GM21529 (cell line): Measurements from ENCODE around the gene OGDHL.

Experiments used
- ATAC-seq: cut with Tn5 transposase; IDR thresholded peaks from one replicate; pipeline ENCODE4 v1.9.1; 2021; ENCODE audit not compliant: unreplicated experiment

OGDHL gene

GRCh38 chr10:49691588-49691987 is 70.5 kb downstream of the OGDHL start:
- ATAC-seq, result no peak

DNA sequence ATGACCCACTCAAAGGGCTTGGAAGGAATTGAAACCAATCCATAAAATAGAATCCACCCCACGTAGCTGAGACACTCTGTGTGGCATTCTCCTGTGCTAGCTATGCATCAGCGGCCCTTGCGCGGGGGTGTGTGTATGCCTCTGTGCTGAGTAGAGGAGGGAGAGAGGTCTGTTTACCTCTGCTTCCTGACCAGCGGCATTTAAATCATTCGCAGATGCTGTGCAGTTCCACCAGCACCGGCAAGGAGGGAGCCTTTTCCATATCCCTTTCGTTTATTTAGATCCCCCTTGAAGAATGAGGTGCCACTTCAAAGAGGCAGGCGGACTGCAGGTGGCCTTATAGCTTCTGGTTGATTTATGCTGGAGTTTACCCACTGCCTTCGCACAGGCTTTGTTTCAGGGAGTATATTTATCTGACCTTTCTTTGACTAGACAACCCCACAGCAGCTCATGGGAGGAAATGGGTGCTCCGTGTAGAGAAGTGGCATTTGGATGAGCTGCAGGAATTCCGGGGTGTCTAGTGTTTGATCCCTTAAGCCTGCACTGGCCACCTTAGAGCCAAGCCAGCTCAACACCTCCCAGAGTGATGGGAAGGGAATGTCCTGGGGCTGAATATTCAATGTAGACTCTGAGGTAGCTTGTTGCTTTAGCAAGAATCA is 71.3 kb downstream of the OGDHL start:
- ATAC-seq, result no peak

GRCh38 chr10:49689882-49690510 is 72.1 kb downstream of the OGDHL start:
- no peak for ATAC-seq

GRCh38 chr10:49688920-49689319 is 73.2 kb downstream of the OGDHL start:
- ATAC-seq, result no peak

DNA sequence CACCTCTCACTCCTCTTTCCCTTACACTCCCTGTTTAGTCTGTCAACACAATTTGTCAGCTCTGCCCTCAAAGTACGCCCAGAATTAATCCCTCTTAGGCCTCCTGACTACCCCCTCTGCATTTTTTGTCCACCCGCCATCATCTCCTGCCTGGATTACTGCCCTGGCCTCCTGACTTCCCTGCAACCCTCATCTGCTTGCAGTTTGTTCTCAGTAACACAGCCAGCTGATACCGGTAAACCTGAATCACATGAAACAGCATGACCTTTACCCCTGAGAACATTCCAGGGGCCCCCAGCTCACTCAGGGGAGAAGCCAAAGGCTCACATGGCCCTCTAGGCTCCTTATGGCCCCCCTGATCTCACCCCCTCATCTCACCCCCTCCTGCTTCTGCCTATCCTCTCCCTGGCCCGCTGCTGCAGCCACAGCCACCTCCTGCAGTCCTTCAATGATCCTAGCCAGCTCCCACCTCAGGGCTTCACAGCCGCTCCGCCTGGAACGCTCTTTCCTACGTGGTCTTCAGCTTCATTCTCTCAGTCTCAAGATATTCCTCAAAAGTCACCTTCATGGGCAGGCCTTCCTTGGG is 73.8 kb downstream of the OGDHL start:
- ATAC-seq, result no peak

- ATAC-seq, result no peak
These were observed 75.5 kb downstream of the OGDHL start for GRCh38 chr10:49686651-49687050.
